IMR-90 (cell line): ENCODE results near the gene CDH13. TPM values are rescaled to one million over a fixed set of nuclear protein-coding genes. Genes with fewer than 3 reads are reported as not detected.

Experiments used
- ATAC-seq: fragments of 200-7000 bp; cut with Tn5 transposase; 2 replicates; pipeline ENCODE4 v1.9.1; 2020; ENCODE audit warnings: low read depth, mild to moderate bottlenecking, moderate library complexity
- BruUV-seq: library from RNA; stranded (reverse); fragments of 400-500 nt; replicated peaks from 2 replicates; lab custom pipeline; 2021; lab: Mats Ljungman, UMichigan
- CTCF ChIA-PET: fragments of 300-600 bp; formaldehyde crosslinking; extraction: SDS; loops from one replicate; lab custom pipeline; 2021; ENCODE audit warnings: antibody characterized with exemption; lab: Yijun Ruan, JAX
- POLR2A ChIA-PET: fragments of 300-600 bp; sonication (Branson Sonifier 250); formaldehyde crosslinking; loops from one replicate; lab custom pipeline; 2022; ENCODE audit warnings: antibody characterized with exemption; ENCODE audit not compliant: unreplicated experiment; lab: Charles Lee
- DNase-seq: peaks from one replicate; pipeline ENCODE4 v3.0.0; 2013
- H2AFZ ChIP-seq: replicated peaks from 2 replicates; pipeline ENCODE3; 2013; ENCODE audit warnings: low read length, mild to moderate bottlenecking; ENCODE audit not compliant: poor library complexity
- H2AK5ac ChIP-seq: 2 replicates; pipeline ENCODE4 v1.6.1; 2013; ENCODE audit warnings: low read depth, low read length, inconsistent platforms
- H2AK9ac ChIP-seq: replicated peaks from 2 replicates; pipeline ENCODE3; 2013; ENCODE audit warnings: mild to moderate bottlenecking, low read depth, low read length, moderate library complexity; ENCODE audit not compliant: poor library complexity
- H2BK120ac ChIP-seq: 2 replicates; pipeline ENCODE4 v1.6.1; 2013; ENCODE audit warnings: low read depth, low read length, inconsistent platforms
- H2BK15ac ChIP-seq: 3 replicates; pipeline ENCODE4 v1.6.1; 2013; ENCODE audit warnings: low read depth, low read length, inconsistent platforms
- H2BK20ac ChIP-seq: 2 replicates; pipeline ENCODE4 v1.6.1; 2013; ENCODE audit warnings: low read depth, mild to moderate bottlenecking, inconsistent platforms, low read length, moderate library complexity
- H2BK5ac ChIP-seq: 2 replicates; pipeline ENCODE4 v1.6.1; 2013; ENCODE audit warnings: mild to moderate bottlenecking, low read depth, low read length, inconsistent platforms; ENCODE audit not compliant: poor library complexity, severe bottlenecking
- H3K14ac ChIP-seq: replicated peaks from 2 replicates; pipeline ENCODE4 v1.6.1; 2013; ENCODE audit warnings: low read depth, low read length, inconsistent platforms
- H3K18ac ChIP-seq: 2 replicates; pipeline ENCODE4 v1.6.1; 2013; ENCODE audit warnings: low read depth, low read length, control low read depth
- H3K23ac ChIP-seq: 2 replicates; pipeline ENCODE4 v1.6.1; 2013; ENCODE audit warnings: low read depth, low read length, inconsistent platforms
- H3K27ac ChIP-seq: 2 replicates; pipeline ENCODE4 v1.5.1; 2013; ENCODE audit warnings: mild to moderate bottlenecking, control low read depth, low read length; ENCODE audit not compliant: insufficient read depth
- H3K27me3 ChIP-seq: 2 replicates; pipeline ENCODE4 v1.6.1; 2013; ENCODE audit warnings: low read length; ENCODE audit not compliant: control insufficient read depth, insufficient read depth
- H3K36me3 ChIP-seq: 2 replicates; pipeline ENCODE4 v1.6.1; 2013; ENCODE audit warnings: low read length, mixed read lengths; ENCODE audit not compliant: control insufficient read depth, insufficient read depth
- H3K4ac ChIP-seq: 2 replicates; pipeline ENCODE4 v1.6.1; 2013; ENCODE audit warnings: low read depth, low read length, inconsistent platforms
- H3K4me1 ChIP-seq: 2 replicates; pipeline ENCODE4 v1.6.1; 2013; ENCODE audit warnings: low read length, mixed read lengths; ENCODE audit not compliant: control insufficient read depth, insufficient read depth
- H3K4me2 ChIP-seq: 2 replicates; pipeline ENCODE4 v1.6.1; 2013; ENCODE audit warnings: low read depth, mild to moderate bottlenecking, control low read depth, low read length, moderate library complexity
- H3K4me3 ChIP-seq: 2 replicates; pipeline ENCODE4 v1.5.1; 2013; ENCODE audit warnings: low read depth, mild to moderate bottlenecking, control low read depth, low read length, moderate library complexity; ENCODE audit not compliant: insufficient read depth
- H3K56ac ChIP-seq: 2 replicates; pipeline ENCODE4 v1.6.1; 2013; ENCODE audit warnings: low read length, inconsistent platforms; ENCODE audit not compliant: insufficient read depth; ENCODE audit errors: extremely low read depth
- H3K79me1 ChIP-seq, 2 experiments: 2 replicates each; pipeline ENCODE4 v1.6.1; 2013; ENCODE audit warnings: low read length in 2 of 2, inconsistent platforms in 1 of 2, low read depth in 1 of 2
- H3K9ac ChIP-seq: 2 replicates; pipeline ENCODE4 v1.6.1; 2013; ENCODE audit warnings: low read depth, low read length, control low read depth
- H3K9me1 ChIP-seq: 2 replicates; pipeline ENCODE4 v1.6.1; 2013; ENCODE audit warnings: low read length, inconsistent platforms; ENCODE audit not compliant: insufficient read depth
- H3K9me3 ChIP-seq: 2 replicates; pipeline ENCODE4 v1.6.1; 2013; ENCODE audit warnings: low read length; ENCODE audit not compliant: control insufficient read depth, insufficient read depth
- H4K20me1 ChIP-seq: 2 replicates; pipeline ENCODE4 v1.6.1; 2013; ENCODE audit warnings: low read length, inconsistent platforms; ENCODE audit not compliant: insufficient read depth
- H4K5ac ChIP-seq: 2 replicates; pipeline ENCODE4 v1.6.1; 2013; ENCODE audit warnings: mild to moderate bottlenecking, low read depth, low read length, control low read depth
- H4K8ac ChIP-seq, 2 experiments: 2 replicates each; pipeline ENCODE4 v1.6.1; 2013; ENCODE audit warnings: low read depth in 2 of 2, low read length in 2 of 2, control low read depth in 1 of 2, inconsistent platforms in 1 of 2
- H4K91ac ChIP-seq: 2 replicates; pipeline ENCODE4 v1.6.1; 2013; ENCODE audit warnings: low read depth, low read length, inconsistent platforms; ENCODE audit not compliant: insufficient read depth
- BHLHE40 ChIP-seq: fragments of 150-350 bp; IDR thresholded peaks from 2 replicates; pipeline ENCODE4 v1.6.1; 2016; ENCODE audit warnings: mild to moderate bottlenecking, low read depth, low read length
- CHD1 ChIP-seq: IDR thresholded peaks from 2 replicates; pipeline ENCODE4 v1.6.1; 2012; ENCODE audit warnings: low read depth, low read length, improper control_type of control experiment
- MAFK ChIP-seq: IDR thresholded peaks from 2 replicates; pipeline ENCODE4 v1.6.1; 2012; ENCODE audit warnings: low read depth, low read length, improper control_type of control experiment
- MXI1 ChIP-seq: IDR thresholded peaks from 2 replicates; pipeline ENCODE4 v1.6.1; 2012; ENCODE audit warnings: low read depth, mild to moderate bottlenecking, low read length, moderate library complexity, borderline replicate concordance
- NFE2L2 ChIP-seq: fragments of 150-350 bp; IDR thresholded peaks from 2 replicates; pipeline ENCODE4 v1.6.1; 2016; ENCODE audit warnings: low read depth, mild to moderate bottlenecking, low read length
- RCOR1 ChIP-seq: IDR thresholded peaks from 2 replicates; pipeline ENCODE4 v1.6.1; 2012; ENCODE audit warnings: mild to moderate bottlenecking, low read length, improper control_type of control experiment; ENCODE audit not compliant: insufficient replicate concordance
- RFX5 ChIP-seq: IDR thresholded peaks from 2 replicates; pipeline ENCODE4 v1.8.0; 2012; ENCODE audit warnings: low read depth, mild to moderate bottlenecking, low read length, moderate library complexity
- WGBS, 2 experiments: methylation state at CpG; one replicate each; pipeline versions ENCODE4 v1.1.5 to v1.1.7; 2013; ENCODE audit warnings: missing lambda C conversion rate in 2 of 2; ENCODE audit not compliant: insufficient read length in 1 of 2; ENCODE audit errors: extremely low coverage in 2 of 2; 5-methylcytosine and 5-hydroxymethylcytosine counted together
- dilution Hi-C: fragments of 300-500 bp; cut with HindIII; formaldehyde crosslinking; loops from one replicate; pipeline ENCODE4 v1.14.3; 2018; ENCODE audit warnings: low sequenced_read_pairs; ENCODE audit not compliant: unreplicated experiment
- in situ Hi-C: fragments of 300-500 bp; cut with MboI; formaldehyde crosslinking; loops from 3 replicates; pipeline ENCODE4 v1.14.3; 2019; ENCODE audit warnings: low sequenced_read_pairs, inconsistent platforms, mixed read lengths
- intact Hi-C: fragments of 100-400 bp; cut with micrococcal nuclease; formaldehyde crosslinking; loops from 2 replicates; pipeline ENCODE4 v1.10.0; 2022
- polyA plus RNA-seq, 3 experiments: library from polyadenylated mRNA; depleted of rRNA; stranded (reverse); fragments of >200 nt; gene quantifications; 2 replicates each; pipeline ENCODE4 v1.2.3, GENCODE V29; 2012; ENCODE audit warnings: low replicate concordance in 1 of 3
- total RNA-seq: library from RNA; depleted of rRNA; stranded (reverse); fragments of >200 nt; gene quantifications from 2 replicates; pipeline ENCODE4 v1.2.3, GENCODE V29; 2012

The CDH13 gene
- total and polyA plus RNA-seq, 2 of the 4 experiments (the other 2 are of a cell fraction) = 61.6 to 74.7 TPM

DNA sequence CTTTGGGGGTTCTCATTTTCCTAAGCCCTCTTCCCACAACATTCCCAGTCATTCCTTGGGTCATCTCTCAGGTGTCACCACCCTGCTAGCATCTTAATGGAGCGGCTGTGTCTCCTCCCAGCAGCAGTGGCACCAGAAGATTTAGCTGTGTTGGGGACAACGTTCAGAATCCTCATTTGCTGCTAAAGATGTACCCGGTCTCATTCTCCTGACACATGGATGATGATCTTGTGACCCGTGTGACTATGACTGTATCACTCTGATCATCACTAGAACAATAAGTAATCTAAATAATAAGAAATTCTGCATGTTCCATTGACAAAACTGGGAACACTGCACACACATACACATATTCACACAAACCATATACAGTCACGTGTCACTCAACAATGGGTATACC lies 781.2 kb downstream of the CDH13 start:
- H4K91ac ChIP-seq = no peak overlapping the region
- no peaks in the 10 kb centered on the region for H3K36me3 ChIP-seq
- no peak for ATAC-seq
- no peak overlapping the region for H3K18ac ChIP-seq
- no peak overlapping the region for H3K27ac ChIP-seq
- in situ Hi-C loops = no loop called here
- H3K9ac ChIP-seq = no peak overlapping the region
- no peak overlapping the region for H2BK20ac ChIP-seq
- TF ChIP-seq RFX5 (no peak), MXI1 (no peak), CHD1 (no peak), NFE2L2 (no peak), BHLHE40 (no peak), RCOR1 (no peak), MAFK (no peak)
- H2BK120ac ChIP-seq = no peak overlapping the region
- H2AK5ac ChIP-seq = no peak overlapping the region
- H4K5ac ChIP-seq = no peak overlapping the region
- no peak overlapping the region for H3K56ac ChIP-seq
- H3K4ac ChIP-seq = no peak overlapping the region
- H3K4me1 ChIP-seq = peaks cover 2% of the 10 kb centered on the region; the same call in 1 of the 2 replicates
- no peak overlapping the region for H2BK5ac ChIP-seq
- 80% methylated on average over 2 of the region's 5 CpGs; no CpG with 5 or more reads in 1 of the 2 experiments for WGBS, 2 experiments
- ChIA-PET POLR2A (no interaction called here), CTCF (no interaction called here)
- H3K9me1 ChIP-seq = peaks cover 3% of the 10 kb centered on the region; the same call in 1 of the 2 replicates
- no peak overlapping the region for H2BK15ac ChIP-seq
- no peak for DNase-seq
- intact Hi-C loops = no loop called here
- no peak overlapping the region for H4K8ac ChIP-seq
- H2AFZ ChIP-seq = no peak overlapping the region
- H3K14ac ChIP-seq = no peak overlapping the region
- H2AK9ac ChIP-seq = no peak overlapping the region
- BruUV-seq = no TSS peak
- dilution Hi-C loops = no loop called here
- H4K20me1 ChIP-seq = no peaks in the 10 kb centered on the region
- no peak overlapping the region for H3K4me2 ChIP-seq
- no peaks in the 10 kb centered on the region for H3K79me1 ChIP-seq
- H3K23ac ChIP-seq = no peak overlapping the region
- H3K9me3 ChIP-seq = no peaks in the 10 kb centered on the region
- H3K27me3 ChIP-seq = no peaks in the 10 kb centered on the region
- H3K4me3 ChIP-seq = no peak overlapping the region
